Measurements from ENCODE around the gene CYP26A1. TPM values are rescaled to one million over a fixed set of nuclear protein-coding genes. Genes with fewer than 3 reads are reported as not detected.

CYP26A1 gene
- total and polyA plus RNA-seq, 2 donors (not counting 1 experiment from before 2014, with no cell fraction given), result under 0.01 TPM; not detected in 1

GRCh38 chr10:93058139-93058538, 15.6 kb upstream of the CYP26A1 start:
- Histone ChIP-seq H3K9ac (ENCODE audit: insufficient read depth, low read length) (no peak overlapping the region), H3K79me2 (ENCODE audit: control insufficient read depth, insufficient read depth, low read length) (no peaks in the 10 kb centered on the region), H3K4me1 (ENCODE audit: control insufficient read depth, extremely low read depth, insufficient read depth, low read length) (no peaks in the 10 kb centered on the region), H3K4me2 (ENCODE audit: extremely low read depth, insufficient read depth, low read length) (no peak overlapping the region), H2AFZ (ENCODE audit: low read length) (no peak overlapping the region), H3K4me3 (replicated peaks in 1 of 4; ENCODE audit: control extremely low read depth in 1 of 4, insufficient read depth in 1 of 4, low read depth in 3 of 4, low read length in 4 of 4) (no peak overlapping the region), H4K20me1 (ENCODE audit: control insufficient read depth, extremely low read depth, insufficient read depth, low read length) (no peaks in the 10 kb centered on the region), H3K36me3 (ENCODE audit: control insufficient read depth, insufficient read depth, low read length) (no peaks in the 10 kb centered on the region), H3K9me3 (ENCODE audit: control insufficient read depth, insufficient read depth, low read depth, low read length) (no peaks in the 10 kb centered on the region), H3K27me3 (ENCODE audit: control insufficient read depth, insufficient read depth, low read length) (peaks cover 18% of the 10 kb centered on the region), H3K27ac (ENCODE audit: insufficient read depth, low read length) (no peak overlapping the region)
- no peak for DNase-seq (ENCODE audit: low read depth in 2 of 2)
- no peak for TF ChIP-seq EZH2 (IDR thresholded peaks at IDR 0.05; ENCODE audit: low read length, missing control alignments)
- TF ChIP-seq CTCF (conservative IDR thresholded peaks at IDR 0.05 in 1 of 2, IDR thresholded peaks at IDR 0.05 in 1 of 2; ENCODE audit: low read depth in 1 of 2, low read length in 2 of 2), result no peak

GRCh38 chr10:93059975-93060886, 13.5 kb upstream of the CYP26A1 start, which contains the start of gene CYP26C1:
Gene CYP26C1 (plus strand): TSS chr10:93060798. CDS start chr10:93061264, 466 bp downstream.
- Histone ChIP-seq H2AFZ (ENCODE audit: low read length) (no peak within 1 kb of the TSS), H3K9ac (ENCODE audit: insufficient read depth, low read length) (no peak within 1 kb of the TSS), H3K36me3 (ENCODE audit: control insufficient read depth, insufficient read depth, low read length) (no peaks in the 10 kb centered on the region), H3K4me1 (ENCODE audit: control insufficient read depth, extremely low read depth, insufficient read depth, low read length) (no peaks in the 10 kb centered on the region), H3K9me3 (ENCODE audit: control insufficient read depth, insufficient read depth, low read depth, low read length) (no peaks in the 10 kb centered on the region), H3K27me3 (ENCODE audit: control insufficient read depth, insufficient read depth, low read length) (peaks cover 37% of the 10 kb centered on the region), H3K27ac (ENCODE audit: insufficient read depth, low read length) (no peak within 1 kb of the TSS), H3K4me3 (replicated peaks in 1 of 4; ENCODE audit: control extremely low read depth in 1 of 4, insufficient read depth in 1 of 4, low read depth in 3 of 4, low read length in 4 of 4) (no peak within 1 kb of the TSS), H3K4me2 (ENCODE audit: extremely low read depth, insufficient read depth, low read length) (peak within 1 kb of the TSS; percentile 72), H3K79me2 (ENCODE audit: control insufficient read depth, insufficient read depth, low read length) (no peaks in the 10 kb centered on the region), H4K20me1 (ENCODE audit: control insufficient read depth, extremely low read depth, insufficient read depth, low read length) (no peaks in the 10 kb centered on the region)
- no peak for DNase-seq (ENCODE audit: low read depth in 2 of 2)
- TF ChIP-seq CTCF (conservative IDR thresholded peaks at IDR 0.05 in 1 of 2, IDR thresholded peaks at IDR 0.05 in 1 of 2; ENCODE audit: low read depth in 1 of 2, low read length in 2 of 2), result no peak
- no peak for TF ChIP-seq EZH2 (IDR thresholded peaks at IDR 0.05; ENCODE audit: low read length, missing control alignments)

GRCh38 chr10:93060887-93061593, 12.7 kb upstream of the CYP26A1 start:
- H3K27ac ChIP-seq (ENCODE audit: insufficient read depth, low read length), result no peak overlapping the region
- H3K4me2 ChIP-seq (ENCODE audit: extremely low read depth, insufficient read depth, low read length), result no peak overlapping the region
- no peak for TF ChIP-seq CTCF (conservative IDR thresholded peaks at IDR 0.05 in 1 of 2, IDR thresholded peaks at IDR 0.05 in 1 of 2; ENCODE audit: low read depth in 1 of 2, low read length in 2 of 2)
- peak; percentile 79 for TF ChIP-seq EZH2 (IDR thresholded peaks at IDR 0.05; ENCODE audit: low read length, missing control alignments)
- H3K4me3 ChIP-seq (replicated peaks in 1 of 4; ENCODE audit: control extremely low read depth in 1 of 4, insufficient read depth in 1 of 4, low read depth in 3 of 4, low read length in 4 of 4), result no peak overlapping the region
- no peaks in the 10 kb centered on the region for H3K36me3 ChIP-seq (ENCODE audit: control insufficient read depth, insufficient read depth, low read length)
- no peak overlapping the region for H3K9ac ChIP-seq (ENCODE audit: insufficient read depth, low read length)
- H2AFZ ChIP-seq (ENCODE audit: low read length), result no peak overlapping the region
- H3K27me3 ChIP-seq (ENCODE audit: control insufficient read depth, insufficient read depth, low read length), result peaks cover 45% of the 10 kb centered on the region
- no peaks in the 10 kb centered on the region for H3K9me3 ChIP-seq (ENCODE audit: control insufficient read depth, insufficient read depth, low read depth, low read length)
- DNase-seq (ENCODE audit: low read depth in 2 of 2), result no peak
- H3K79me2 ChIP-seq (ENCODE audit: control insufficient read depth, insufficient read depth, low read length), result no peaks in the 10 kb centered on the region
- no peaks in the 10 kb centered on the region for H4K20me1 ChIP-seq (ENCODE audit: control insufficient read depth, extremely low read depth, insufficient read depth, low read length)
- no peaks in the 10 kb centered on the region for H3K4me1 ChIP-seq (ENCODE audit: control insufficient read depth, extremely low read depth, insufficient read depth, low read length)

Measured in fibroblast of lung (primary cell).